ENCODE measurements around the gene RAB3C. TPM values are rescaled to one million over a fixed set of nuclear protein-coding genes. Genes with fewer than 3 reads are reported as not detected.
"Not testable (repeated sequence)": the region's sequence is repeated elsewhere in the genome, so short reads cannot be mapped to it uniquely, and the experiment has no call there.

RAB3C gene
- total RNA-seq, 1 donor from 2014 or later: not detected

- intact Hi-C loops (cut with micrococcal nuclease): no loop called here
These were observed 91.8 kb downstream of the RAB3C start for GRCh38 chr5:58674711-58675110.

DNA sequence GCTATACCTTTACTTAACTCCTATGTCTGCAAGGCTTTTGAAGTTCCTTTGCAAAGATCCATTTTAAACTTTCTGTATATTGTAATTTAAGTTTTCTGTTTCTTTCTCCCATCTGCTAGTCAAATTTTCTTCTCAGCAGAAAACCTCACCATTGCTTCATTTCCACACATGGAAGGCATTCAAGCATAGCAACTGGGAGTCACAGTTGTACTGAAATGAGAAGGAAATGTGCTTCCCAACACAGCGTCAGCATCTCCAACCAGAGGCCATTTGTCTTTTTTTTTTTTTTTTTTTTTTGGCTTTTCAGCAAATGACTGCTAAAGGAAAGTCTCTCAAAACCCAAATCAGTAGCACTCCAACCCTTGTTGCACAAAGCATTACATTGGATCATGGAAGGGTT is 92.5 kb downstream of the RAB3C start:
- intact Hi-C loops (cut with micrococcal nuclease): no loop called here

- intact Hi-C loops (cut with micrococcal nuclease): no loop called here
These were observed 94.8 kb downstream of the RAB3C start for GRCh38 chr5:58677650-58678049.

DNA sequence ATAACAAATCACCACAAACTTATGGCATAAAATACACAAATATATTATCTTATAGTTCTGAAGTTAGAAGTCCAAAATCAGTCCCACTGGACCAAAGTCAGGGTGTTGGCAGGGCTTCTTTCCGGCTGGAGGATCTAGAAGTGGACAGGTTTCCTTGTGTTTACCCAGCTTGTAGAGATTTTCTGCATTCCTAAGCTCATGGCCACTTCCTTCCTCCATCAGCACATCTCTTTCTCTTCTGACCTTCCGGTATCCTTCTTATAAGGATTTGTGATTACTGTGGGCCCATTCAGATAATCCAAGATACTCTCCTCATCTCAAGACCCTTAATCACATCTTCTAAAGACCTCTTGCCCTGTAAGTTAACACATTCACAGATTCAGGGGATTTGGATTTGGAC is 97.6 kb downstream of the RAB3C start:
- intact Hi-C loops (cut with micrococcal nuclease): no loop called here

GRCh38 chr5:58681943-58682342 is 99.1 kb downstream of the RAB3C start:
- intact Hi-C loops (cut with micrococcal nuclease): no loop called here

DNA sequence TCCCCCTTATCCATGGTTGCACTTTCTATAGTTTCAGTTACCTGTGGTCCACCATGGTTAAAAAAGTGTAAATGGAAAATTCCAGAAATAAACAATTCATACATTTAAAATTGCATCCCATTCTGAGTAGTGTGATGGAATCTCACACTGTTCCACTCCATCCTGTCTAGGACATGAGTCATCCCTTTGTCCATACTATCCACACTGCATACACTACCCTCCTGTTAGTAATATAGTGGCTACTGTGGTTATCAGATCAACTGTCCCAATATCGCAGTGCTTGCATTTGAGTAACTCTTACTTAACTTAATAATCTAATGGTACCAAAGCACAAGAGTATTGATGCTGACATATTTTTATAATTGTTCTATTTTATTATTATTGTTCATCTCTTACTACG is 100.7 kb downstream of the RAB3C start:
- intact Hi-C loops (cut with micrococcal nuclease): no loop called here

DNA sequence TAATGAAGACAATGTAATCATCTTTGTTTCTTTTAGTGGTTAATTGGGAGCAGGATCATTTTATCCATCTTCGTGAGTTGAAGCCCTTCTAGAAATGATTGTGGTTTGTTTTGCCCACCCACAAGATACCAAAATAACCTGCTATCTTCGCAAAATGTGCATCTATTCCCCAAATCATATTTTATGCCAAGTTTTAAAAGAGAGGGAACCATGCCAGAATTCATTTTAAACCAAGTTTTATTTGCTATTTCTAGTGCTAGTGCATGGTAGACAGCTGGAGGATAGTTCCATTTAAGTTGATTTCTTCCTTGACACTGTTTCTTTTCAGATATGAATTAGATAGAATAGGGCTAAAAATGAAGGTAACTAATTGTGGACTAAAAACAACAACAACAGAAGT is 104.2 kb downstream of the RAB3C start:
- intact Hi-C loops (cut with micrococcal nuclease): no loop called here

- intact Hi-C loops (cut with micrococcal nuclease): no loop called here
These were observed 104.7 kb downstream of the RAB3C start for GRCh38 chr5:58687595-58687994.

DNA sequence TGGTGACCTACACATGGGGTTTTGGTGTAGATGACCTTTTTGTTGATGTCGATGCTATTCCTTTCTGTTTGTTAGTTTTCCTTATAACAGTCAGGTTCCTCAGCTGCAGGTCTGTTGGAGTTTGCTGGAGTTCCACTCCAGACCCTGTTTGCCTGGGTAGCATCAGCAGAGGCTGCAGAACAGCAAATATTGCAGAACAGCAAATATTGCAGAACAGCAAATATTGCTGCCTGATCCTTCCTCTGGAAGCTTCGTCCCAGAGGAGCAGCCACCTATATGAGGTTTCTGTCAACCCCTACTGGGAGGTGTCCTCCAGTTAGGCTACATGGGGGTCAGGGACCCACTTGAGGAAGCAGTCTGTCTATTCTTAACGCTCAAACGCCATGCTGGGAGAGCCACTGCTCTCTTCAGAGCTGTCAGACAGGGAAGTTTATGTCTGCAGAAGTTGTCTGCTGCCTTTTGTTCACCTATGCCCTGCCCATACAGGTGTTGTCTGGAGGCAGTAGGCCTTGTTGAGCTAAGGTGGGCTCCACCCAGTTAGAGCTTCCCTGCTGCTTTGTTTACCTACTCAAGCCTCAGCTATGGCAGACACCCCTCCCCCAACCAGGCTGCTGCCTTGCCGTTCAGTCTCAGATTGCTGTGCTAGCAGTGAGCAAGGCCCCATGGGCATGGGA is 116.3 kb downstream of the RAB3C start:
- intact Hi-C loops (cut with micrococcal nuclease): not testable (repeated sequence)

- intact Hi-C loops (cut with micrococcal nuclease): no loop called here
These were observed 116.9 kb downstream of the RAB3C start for GRCh38 chr5:58699762-58700118.

- intact Hi-C loops (cut with micrococcal nuclease): no loop called here
These were observed 121.2 kb downstream of the RAB3C start for GRCh38 chr5:58703925-58704555.

- intact Hi-C loops (cut with micrococcal nuclease): no loop called here
These were observed 123.9 kb downstream of the RAB3C start for GRCh38 chr5:58706736-58707135.

DNA sequence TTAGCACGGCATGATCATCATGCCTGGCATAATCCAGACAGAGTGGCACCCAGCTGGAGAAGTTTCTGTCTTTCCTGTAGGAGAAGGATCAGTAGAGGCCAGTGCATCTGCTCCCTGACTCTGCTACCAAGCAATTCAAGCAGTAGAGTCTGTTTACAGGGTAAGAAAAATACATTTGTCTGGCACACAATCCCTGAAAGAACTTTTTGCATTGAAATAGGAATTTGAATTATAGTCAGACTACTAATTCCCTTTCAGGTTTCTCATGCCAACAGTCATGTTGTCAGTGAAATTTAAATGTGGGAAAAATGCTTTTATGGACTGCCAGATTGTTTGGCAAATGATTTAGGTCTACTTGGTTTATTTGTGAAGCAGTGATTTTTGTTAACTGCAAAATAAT is 125.6 kb downstream of the RAB3C start:
- intact Hi-C loops (cut with micrococcal nuclease): no loop called here

GRCh38 chr5:58710425-58710824 is 127.5 kb downstream of the RAB3C start:
- intact Hi-C loops (cut with micrococcal nuclease): not testable (repeated sequence)

DNA sequence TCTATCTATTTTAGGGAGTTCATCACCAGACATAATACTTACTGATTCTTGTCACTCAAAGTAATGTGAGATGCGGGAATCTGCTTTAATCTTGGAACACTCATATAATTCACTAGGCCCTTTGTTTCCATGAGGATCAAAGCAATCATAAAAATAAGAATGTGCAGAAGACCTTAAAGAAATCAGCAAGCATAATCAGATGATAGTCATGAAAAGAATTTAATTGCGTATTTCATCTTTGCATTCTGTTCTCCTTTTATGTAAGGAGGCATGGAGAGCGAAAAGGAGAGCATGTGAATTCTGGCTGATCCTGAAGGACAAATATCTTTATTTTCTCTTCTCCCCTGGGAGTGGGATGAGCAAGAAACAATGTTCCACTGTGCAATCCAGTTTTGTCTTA is 128.0 kb downstream of the RAB3C start:
- intact Hi-C loops (cut with micrococcal nuclease): no loop called here

- intact Hi-C loops (cut with micrococcal nuclease): no loop called here
These were observed 129.1 kb downstream of the RAB3C start for GRCh38 chr5:58711965-58712364.

GRCh38 chr5:58714046-58714445 is 131.2 kb downstream of the RAB3C start:
- intact Hi-C loops (cut with micrococcal nuclease): no loop called here

GRCh38 chr5:58715997-58716656 is 133.3 kb downstream of the RAB3C start:
- intact Hi-C loops (cut with micrococcal nuclease): no loop called here

- intact Hi-C loops (cut with micrococcal nuclease): no loop called here
These were observed 133.8 kb downstream of the RAB3C start for GRCh38 chr5:58716713-58717112.

DNA sequence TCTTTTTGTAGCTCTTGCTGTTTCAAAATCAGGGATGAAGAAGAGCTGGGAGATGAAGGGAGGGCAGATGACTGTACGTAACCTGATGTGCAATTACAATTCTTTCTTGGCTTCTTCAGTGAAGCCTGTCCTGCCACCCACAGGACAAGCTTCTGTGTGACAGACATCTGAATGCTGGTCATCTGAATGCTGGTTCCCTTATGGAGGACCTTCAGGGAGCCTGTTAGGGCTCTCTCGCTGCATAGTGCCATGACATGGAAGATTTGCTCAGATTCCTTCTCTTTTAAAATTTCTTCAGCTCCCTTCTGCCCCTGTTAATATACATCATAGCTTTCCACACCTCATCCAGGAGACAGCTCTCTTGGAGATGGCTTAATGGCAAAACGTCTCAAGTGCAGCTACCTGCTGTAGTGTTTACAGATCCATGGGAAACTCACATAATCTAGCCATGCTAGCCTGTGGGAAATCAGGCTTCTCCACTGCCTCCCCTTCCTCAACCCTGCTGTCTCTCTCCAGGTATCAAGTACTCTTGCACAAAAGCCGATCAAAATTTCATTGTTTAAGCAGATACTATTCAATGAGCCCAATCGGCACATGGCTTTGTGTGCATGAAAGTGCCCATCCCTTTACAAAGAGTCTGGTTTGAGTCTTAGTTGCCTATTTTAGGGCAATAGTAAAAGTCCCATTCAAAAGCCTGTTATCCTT is 134.6 kb downstream of the RAB3C start:
- intact Hi-C loops (cut with micrococcal nuclease): no loop called here

DNA sequence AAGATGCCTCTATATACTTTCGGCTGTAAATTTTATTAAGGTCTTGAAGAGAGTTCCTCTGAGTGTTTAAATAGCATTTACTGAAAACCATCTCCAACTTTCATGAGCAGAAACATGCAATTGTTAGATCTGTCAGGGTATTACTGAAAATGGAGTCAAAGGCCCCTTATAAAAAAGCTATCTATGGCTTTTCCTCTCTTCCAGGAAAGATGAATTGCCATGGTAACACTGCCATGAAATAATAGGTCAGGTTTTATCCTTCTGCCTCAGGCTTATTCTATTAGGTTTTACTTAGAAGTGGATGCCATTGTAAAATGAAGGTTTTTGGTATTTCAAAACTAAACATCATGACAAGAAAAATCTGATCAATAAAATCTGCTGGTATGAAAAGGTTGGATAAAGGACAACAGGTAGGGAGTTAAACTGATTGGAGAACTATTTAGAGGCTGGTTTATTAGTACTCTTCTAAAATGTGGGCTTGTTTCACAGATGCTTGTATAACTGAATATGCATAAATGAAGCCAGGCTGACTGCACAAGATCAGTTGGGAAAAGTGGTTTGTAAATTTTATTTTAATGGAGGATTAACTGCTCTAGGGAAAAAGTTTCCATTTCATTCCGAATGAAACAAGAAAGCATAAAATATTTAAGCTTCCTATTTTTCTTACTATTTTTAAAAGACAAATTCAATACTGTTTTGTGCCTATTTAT is 135.5 kb downstream of the RAB3C start:
- intact Hi-C loops (cut with micrococcal nuclease): no loop called here

DNA sequence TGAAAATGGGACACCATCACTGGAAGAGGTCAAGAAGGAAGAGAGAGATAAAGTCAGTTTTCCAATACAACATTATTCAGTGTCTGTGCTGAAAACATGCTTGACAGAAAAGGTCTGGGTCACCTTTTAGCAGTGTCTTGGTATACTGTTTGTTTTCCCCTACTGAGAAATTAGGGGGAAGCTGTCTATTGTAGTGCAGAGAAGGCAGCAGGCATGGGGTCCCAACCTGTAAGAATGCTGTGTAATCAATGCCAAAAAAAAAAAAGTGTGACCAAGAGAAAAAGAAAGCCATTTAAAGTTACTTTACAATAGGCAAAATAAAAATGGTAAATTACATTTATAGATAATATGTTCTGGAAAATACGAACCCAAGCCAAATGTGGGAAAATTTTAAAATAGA is 139.3 kb downstream of the RAB3C start:
- intact Hi-C loops (cut with micrococcal nuclease): no loop called here

Data from T-helper 1 cell treated with Interleukin-12 subunit alpha and Interleukin-12 subunit beta and Interleukin-4 antibody, amounts not matched to agents 30 ng/mL and 1 ng/mL, for 36 hours (primary cell).